Dendritic cell treated with granulocyte-macrophage colony-stimulating factor and Interleukin-4, amounts not matched to agents 40 ng/mL and 50 ng/mL, for 4 days (primary cell): ENCODE results near the gene LPCAT3.

Experiments
- H3K27ac Mint-ChIP-seq: one replicate; pipeline ENCODE4 v1.8.0; 2022; ENCODE audit warnings: mild to moderate bottlenecking, mixed read lengths
- H3K27me3 Mint-ChIP-seq: one replicate; pipeline ENCODE4 v1.8.0; 2022; ENCODE audit warnings: mild to moderate bottlenecking, mixed read lengths
- H3K36me3 Mint-ChIP-seq: one replicate; pipeline ENCODE4 v1.8.0; 2022; ENCODE audit warnings: low read depth, mixed read lengths
- H3K4me1 Mint-ChIP-seq: one replicate; pipeline ENCODE4 v1.8.0; 2022; ENCODE audit warnings: low read depth, mixed read lengths
- H3K4me3 Mint-ChIP-seq: one replicate; pipeline ENCODE4 v1.8.0; 2022; ENCODE audit warnings: mild to moderate bottlenecking, moderate library complexity, mixed read lengths
- H3K9me3 Mint-ChIP-seq: one replicate; pipeline ENCODE4 v1.8.0; 2022; ENCODE audit warnings: mixed read lengths
- intact Hi-C: fragments of 100-400 bp; cut with micrococcal nuclease; formaldehyde crosslinking; loops from one replicate; pipeline ENCODE4 v1.15.0; 2022

Gene LPCAT3

DNA sequence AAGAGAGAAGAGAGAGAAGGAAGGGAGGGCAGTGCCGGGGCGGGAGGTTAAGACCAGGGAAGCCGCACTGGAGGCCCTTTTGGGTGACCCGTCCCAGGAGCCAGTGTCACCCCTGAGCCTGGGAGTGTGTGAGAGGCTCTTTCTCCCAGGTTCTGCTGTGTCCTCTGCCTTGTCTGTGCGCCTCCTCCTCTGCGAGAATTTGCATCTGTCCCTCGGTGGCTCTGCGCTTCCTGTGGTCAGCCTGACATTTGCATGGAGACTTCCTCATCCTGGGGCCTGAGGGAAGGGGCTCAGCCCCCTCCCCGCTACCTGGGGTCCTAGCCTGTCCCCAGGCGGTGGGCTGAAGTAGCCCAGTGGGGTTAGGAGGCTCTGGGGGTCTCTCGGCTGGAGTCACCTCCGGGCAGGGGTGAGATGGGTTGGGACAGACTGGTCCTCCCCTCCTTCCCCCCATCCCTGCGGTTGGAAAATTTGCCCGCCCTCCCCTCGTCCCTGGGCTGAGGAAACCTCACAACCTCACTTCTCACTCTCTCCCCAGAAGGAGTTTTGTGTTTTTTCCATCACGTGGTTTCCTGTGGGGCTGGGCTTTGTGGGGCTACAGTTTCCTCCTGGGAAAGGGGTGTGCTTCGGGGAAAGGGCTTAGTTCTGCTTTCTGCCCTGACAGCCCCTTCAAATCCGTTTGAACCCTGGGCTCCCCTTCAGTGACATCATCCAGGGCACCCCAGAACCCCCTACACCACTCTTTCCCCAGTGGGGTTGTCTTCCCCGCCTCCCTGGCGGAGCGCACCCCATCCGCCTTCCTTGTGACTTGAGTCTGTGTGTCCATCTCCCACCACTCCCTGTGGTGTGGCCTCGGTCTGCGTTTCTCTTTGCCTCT, 64.6 kb downstream of the LPCAT3 start:
- no peaks in the 10 kb centered on the region for H3K27me3 Mint-ChIP-seq
- intact Hi-C loops, result no loop called here
- peak overlapping the region; percentile 93 for H3K27ac Mint-ChIP-seq
- H3K4me1 Mint-ChIP-seq, result peaks cover 84% of the 10 kb centered on the region
- no peaks in the 10 kb centered on the region for H3K9me3 Mint-ChIP-seq
- H3K4me3 Mint-ChIP-seq, result peak overlapping the region; percentile 95
- peaks cover 74% of the 10 kb centered on the region for H3K36me3 Mint-ChIP-seq

- H3K4me1 Mint-ChIP-seq, result peaks cover 84% of the 10 kb centered on the region
- intact Hi-C loops, result no loop called here
- no peaks in the 10 kb centered on the region for H3K27me3 Mint-ChIP-seq
- H3K4me3 Mint-ChIP-seq, result peak overlapping the region; percentile 95
- H3K27ac Mint-ChIP-seq, result peak overlapping the region; percentile 93
- no peaks in the 10 kb centered on the region for H3K9me3 Mint-ChIP-seq
- peaks cover 67% of the 10 kb centered on the region for H3K36me3 Mint-ChIP-seq
Measured at GRCh38 chr12:6952863-6953441, 65.3 kb downstream of the LPCAT3 start.

GRCh38 chr12:6952121-6952862, 66.0 kb downstream of the LPCAT3 start:
- intact Hi-C loops, result no loop called here
- H3K4me1 Mint-ChIP-seq, result peaks cover 84% of the 10 kb centered on the region
- peaks cover 60% of the 10 kb centered on the region for H3K36me3 Mint-ChIP-seq
- no peaks in the 10 kb centered on the region for H3K27me3 Mint-ChIP-seq
- peak overlapping the region; percentile 95 for H3K4me3 Mint-ChIP-seq
- H3K9me3 Mint-ChIP-seq, result no peaks in the 10 kb centered on the region
- peak overlapping the region; percentile 93 for H3K27ac Mint-ChIP-seq

DNA sequence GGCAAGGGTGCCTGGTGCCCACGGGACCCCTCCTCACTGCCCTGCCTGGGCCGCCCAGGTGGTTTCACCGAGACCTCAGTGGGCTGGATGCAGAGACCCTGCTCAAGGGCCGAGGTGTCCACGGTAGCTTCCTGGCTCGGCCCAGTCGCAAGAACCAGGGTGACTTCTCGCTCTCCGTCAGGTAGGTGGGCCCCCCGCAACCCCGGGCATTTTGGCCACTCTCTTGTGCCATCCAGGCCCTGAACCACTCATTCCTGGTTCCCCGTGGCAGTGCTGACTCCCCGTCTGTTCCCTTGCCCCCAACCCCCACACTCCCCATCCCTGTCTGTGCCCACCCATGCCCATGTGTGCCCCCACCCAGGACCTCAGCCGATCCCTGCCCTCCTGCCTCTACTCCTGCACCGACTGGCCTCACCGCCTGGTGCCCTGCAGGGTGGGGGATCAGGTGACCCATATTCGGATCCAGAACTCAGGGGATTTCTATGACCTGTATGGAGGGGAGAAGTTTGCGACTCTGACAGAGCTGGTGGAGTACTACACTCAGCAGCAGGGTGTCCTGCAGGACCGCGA, 66.6 kb downstream of the LPCAT3 start:
- intact Hi-C loops, result loop anchor here (1.0 kb wide), 1 partner anchor 10 kb away; no protein-coding TSS in a partner anchor
- Mint-ChIP-seq H3K27me3 (no peaks in the 10 kb centered on the region), H3K36me3 (peaks cover 54% of the 10 kb centered on the region), H3K4me1 (peaks cover 84% of the 10 kb centered on the region), H3K9me3 (no peaks in the 10 kb centered on the region), H3K27ac (peak overlapping the region; percentile 93), H3K4me3 (peak overlapping the region; percentile 95)

- Mint-ChIP-seq H3K9me3 (no peaks in the 10 kb centered on the region), H3K27me3 (no peaks in the 10 kb centered on the region), H3K36me3 (peaks cover 47% of the 10 kb centered on the region), H3K27ac (peak within 1 kb of the TSS; percentile 93), H3K4me3 (peak within 1 kb of the TSS; percentile 95), H3K4me1 (peaks cover 84% of the 10 kb centered on the region)
- intact Hi-C loops, result loop anchor here (1.0 kb wide), 1 partner anchor 10 kb away; no protein-coding TSS in a partner anchor
Measured at GRCh38 chr12:6950811-6951540, 67.3 kb downstream of the LPCAT3 start, which contains the start of gene PTPN6. TSS of gene PTPN6 (plus strand) at chr12:6951356. CDS start at chr12:6951513, 157 bp downstream.

- intact Hi-C loops, result no loop called here
- Mint-ChIP-seq H3K27ac (peak overlapping the region; percentile 93), H3K36me3 (peaks cover 41% of the 10 kb centered on the region), H3K27me3 (no peaks in the 10 kb centered on the region), H3K9me3 (no peaks in the 10 kb centered on the region), H3K4me3 (peak overlapping the region; percentile 95), H3K4me1 (peaks cover 84% of the 10 kb centered on the region)
Measured at GRCh38 chr12:6950401-6950801, 67.9 kb downstream of the LPCAT3 start.

GRCh38 chr12:6948873-6949594, 69.2 kb downstream of the LPCAT3 start:
- peak overlapping the region; percentile 76 for H3K27ac Mint-ChIP-seq
- peaks cover 28% of the 10 kb centered on the region for H3K36me3 Mint-ChIP-seq
- H3K27me3 Mint-ChIP-seq, result no peaks in the 10 kb centered on the region
- no peaks in the 10 kb centered on the region for H3K9me3 Mint-ChIP-seq
- H3K4me1 Mint-ChIP-seq, result peaks cover 78% of the 10 kb centered on the region
- intact Hi-C loops, result no loop called here
- peak overlapping the region; percentile 11 for H3K4me3 Mint-ChIP-seq

DNA sequence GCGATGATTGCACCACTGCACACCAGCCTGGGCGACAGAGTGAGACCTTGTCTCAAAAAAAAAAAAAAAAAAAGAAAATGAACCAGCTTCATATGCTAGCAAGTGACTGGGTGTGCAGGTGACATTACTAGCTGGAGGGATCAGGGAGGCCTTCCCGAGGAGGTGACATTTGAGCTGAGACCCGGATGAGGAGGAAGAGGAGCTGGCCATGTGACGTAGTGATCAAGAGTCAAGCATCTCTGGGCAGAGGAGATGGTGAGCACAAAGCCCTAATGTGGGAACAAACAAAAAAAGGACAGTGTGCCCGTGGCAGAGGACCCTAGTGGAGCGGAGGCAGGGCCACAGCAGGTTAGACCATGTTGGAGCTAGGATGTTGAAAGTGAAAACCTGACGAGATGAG, 70.7 kb downstream of the LPCAT3 start:
- intact Hi-C loops, result no loop called here
- H3K27ac Mint-ChIP-seq, result peak overlapping the region; percentile 12
- H3K27me3 Mint-ChIP-seq, result no peaks in the 10 kb centered on the region
- H3K4me1 Mint-ChIP-seq, result peaks cover 77% of the 10 kb centered on the region
- H3K36me3 Mint-ChIP-seq, result peaks cover 13% of the 10 kb centered on the region
- no peak overlapping the region for H3K4me3 Mint-ChIP-seq
- no peaks in the 10 kb centered on the region for H3K9me3 Mint-ChIP-seq

DNA sequence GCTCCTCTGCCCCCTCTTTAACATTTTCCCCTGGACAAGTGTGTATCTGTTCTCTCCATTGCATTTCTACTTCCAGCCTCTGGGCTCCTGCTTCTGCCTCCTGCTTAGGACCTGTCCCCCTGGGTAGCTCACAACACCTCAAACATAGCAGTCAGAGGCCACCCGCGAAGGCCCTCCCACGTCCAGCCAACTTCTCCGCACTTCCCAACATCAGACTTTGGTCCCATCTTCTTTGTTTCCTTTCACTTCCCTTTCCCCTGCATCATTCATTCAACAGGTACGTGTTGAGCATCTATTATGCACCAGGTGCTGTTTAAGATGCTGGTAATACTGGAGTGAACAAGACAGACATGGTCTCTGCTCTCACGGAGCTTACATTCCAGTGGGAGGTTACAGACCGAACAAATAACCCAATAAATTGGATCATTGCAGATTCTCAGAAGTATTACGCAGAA, 71.3 kb downstream of the LPCAT3 start:
- intact Hi-C loops, result no loop called here
- H3K27me3 Mint-ChIP-seq, result no peaks in the 10 kb centered on the region
- H3K4me1 Mint-ChIP-seq, result peaks cover 84% of the 10 kb centered on the region
- peaks cover 7% of the 10 kb centered on the region for H3K36me3 Mint-ChIP-seq
- H3K4me3 Mint-ChIP-seq, result peak overlapping the region; percentile 68
- peak overlapping the region; percentile 81 for H3K27ac Mint-ChIP-seq
- H3K9me3 Mint-ChIP-seq, result no peaks in the 10 kb centered on the region

GRCh38 chr12:6946033-6946919, 72.0 kb downstream of the LPCAT3 start:
- peaks cover 5% of the 10 kb centered on the region for H3K36me3 Mint-ChIP-seq

DNA sequence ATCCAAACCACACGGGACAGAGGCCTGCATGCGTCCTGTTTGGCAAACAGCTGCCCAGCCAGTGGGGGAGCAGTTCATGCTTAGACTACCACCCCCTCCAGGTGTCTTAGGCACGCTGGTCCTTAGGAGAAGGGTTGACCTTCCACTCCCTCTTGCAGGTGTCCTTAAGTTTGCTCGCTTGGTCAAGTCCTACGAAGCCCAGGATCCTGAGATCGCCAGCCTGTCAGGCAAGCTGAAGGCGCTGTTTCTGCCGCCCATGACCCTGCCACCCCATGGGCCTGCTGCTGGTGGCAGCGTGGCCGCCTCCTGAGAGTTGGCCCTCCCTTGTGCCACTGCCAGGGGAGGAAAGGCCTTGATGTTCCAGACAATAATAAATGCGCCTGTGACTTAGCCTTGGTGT, 72.7 kb downstream of the LPCAT3 start:
- no peaks in the 10 kb centered on the region for H3K9me3 Mint-ChIP-seq
- intact Hi-C loops, result no loop called here
- peak overlapping the region; percentile 81 for H3K27ac Mint-ChIP-seq
- peaks cover 11% of the 10 kb centered on the region for H3K36me3 Mint-ChIP-seq
- H3K4me3 Mint-ChIP-seq, result no peak overlapping the region
- no peaks in the 10 kb centered on the region for H3K27me3 Mint-ChIP-seq
- peaks cover 80% of the 10 kb centered on the region for H3K4me1 Mint-ChIP-seq

More at GRCh38 chr12:6946033-6946919, 72.0 kb downstream of the LPCAT3 start:
- H3K4me1 Mint-ChIP-seq, result peaks cover 84% of the 10 kb centered on the region
- intact Hi-C loops, result no loop called here
- H3K27ac Mint-ChIP-seq, result peak overlapping the region; percentile 81
- no peaks in the 10 kb centered on the region for H3K9me3 Mint-ChIP-seq
- H3K4me3 Mint-ChIP-seq, result peak overlapping the region; percentile 68
- H3K27me3 Mint-ChIP-seq, result no peaks in the 10 kb centered on the region
